NCI-H82 (cell line): ENCODE results near the gene PPP1R12C.
A peak's percentile ranks its signal among the peaks of the same experiment; 100 is the strongest.

Experiments used
- DNase-seq: peaks from one replicate; lab custom pipeline; 2025; lab: John Stamatoyannopoulos, UW

The PPP1R12C gene

DNA sequence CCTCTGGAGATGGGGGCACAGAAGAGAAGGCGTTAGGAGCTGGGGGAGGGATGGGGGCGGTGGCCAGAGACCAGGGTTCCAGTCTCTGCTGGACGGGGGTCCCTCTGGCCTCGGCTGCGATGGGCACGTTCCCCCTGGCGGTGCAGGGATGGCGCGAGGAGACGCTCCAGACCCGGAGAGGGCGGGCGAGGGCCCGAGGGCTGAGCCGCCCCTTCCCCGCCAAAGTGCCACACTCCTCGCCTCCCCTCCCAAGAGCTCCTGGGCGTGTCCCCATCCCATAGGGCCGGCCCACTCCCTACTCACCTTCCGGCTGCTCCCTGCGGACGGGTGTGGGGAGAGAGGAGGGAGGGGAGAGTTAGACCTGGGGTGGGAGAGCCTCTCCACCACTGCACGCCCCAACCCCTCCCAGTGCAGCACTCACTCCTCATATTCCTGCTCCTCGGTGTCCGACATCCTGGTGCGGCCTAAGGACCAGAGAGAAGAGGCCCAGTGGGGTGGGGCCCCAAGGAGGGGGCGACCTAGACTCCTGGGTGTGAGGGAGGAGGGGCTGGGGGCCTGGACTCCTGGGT lies 29.4 kb upstream of the PPP1R12C start:
- peak; percentile 93 for DNase-seq

DNA sequence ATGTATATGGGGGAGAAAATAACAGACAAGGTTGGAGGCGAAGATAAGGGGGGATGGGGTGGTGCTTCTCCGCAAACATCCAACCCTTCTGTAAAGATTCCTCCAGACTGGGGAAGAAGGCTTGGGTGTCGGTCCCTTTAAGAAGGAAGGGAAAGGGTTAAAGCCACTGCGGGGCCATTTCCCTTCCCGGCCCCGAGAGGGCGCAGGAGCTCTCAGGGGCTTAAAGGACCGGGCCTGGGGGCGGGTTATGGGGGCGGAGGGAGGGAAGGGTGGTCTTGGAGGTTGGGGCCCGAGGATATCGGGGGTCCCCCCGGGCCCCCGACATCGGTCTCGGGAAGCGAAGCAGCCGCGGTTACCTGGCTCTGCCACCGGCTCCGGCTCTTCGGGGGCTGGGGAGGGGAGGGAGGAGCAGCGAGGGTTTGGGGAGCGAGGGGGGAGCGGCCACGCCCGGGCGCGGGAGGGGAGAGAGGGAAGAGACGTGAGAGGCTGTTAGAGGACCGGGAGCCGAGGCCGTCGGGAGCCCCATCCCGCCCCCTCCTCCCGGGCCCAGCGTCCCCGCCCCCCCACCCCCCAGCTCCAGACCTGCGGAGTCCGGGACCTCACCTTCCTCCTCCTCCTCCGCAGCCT lies 28.8 kb upstream of the PPP1R12C start:
- DNase-seq = peak; percentile 88

DNA sequence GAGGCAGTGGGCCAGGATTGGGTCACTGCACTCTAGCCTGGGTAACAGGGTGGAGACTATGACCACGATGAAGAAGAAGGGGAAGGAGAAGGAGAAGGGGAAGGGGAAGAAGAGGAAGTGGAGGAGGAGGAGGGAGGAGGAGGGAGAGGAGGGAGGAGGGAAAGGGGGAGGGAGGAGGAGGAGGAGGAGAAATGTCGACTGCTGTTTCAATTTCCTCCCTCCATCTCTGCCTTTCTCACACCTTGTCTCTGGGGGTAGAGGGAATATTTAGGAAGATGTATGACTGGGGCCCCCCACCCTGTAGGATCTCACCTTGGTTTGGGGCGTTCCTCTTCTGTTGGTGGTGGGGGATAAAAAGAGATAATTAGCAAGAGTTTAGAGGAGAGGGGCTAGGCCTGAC lies 27.8 kb upstream of the PPP1R12C start:
- no peak for DNase-seq

DNA sequence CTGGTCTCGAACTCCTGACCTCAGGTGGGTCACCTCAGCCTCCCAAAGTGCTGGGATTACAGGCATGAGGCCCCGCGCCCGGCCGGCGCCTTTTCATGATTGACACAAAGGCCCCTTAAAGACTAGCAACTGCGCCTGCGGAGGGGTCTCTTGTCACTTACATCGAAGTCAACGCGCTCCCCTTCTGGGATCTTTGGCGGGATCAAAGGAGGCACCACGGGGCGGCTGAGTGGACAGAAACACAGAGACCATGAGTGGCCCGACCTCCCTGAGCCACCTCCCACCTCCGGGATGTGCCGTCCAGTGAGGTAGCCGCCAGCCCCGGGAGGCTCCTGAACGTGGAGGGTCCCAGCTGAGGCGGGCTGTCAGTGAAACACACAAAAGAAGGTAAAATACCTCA lies 24.3 kb upstream of the PPP1R12C start:
- DNase-seq = peak; percentile 32

DNA sequence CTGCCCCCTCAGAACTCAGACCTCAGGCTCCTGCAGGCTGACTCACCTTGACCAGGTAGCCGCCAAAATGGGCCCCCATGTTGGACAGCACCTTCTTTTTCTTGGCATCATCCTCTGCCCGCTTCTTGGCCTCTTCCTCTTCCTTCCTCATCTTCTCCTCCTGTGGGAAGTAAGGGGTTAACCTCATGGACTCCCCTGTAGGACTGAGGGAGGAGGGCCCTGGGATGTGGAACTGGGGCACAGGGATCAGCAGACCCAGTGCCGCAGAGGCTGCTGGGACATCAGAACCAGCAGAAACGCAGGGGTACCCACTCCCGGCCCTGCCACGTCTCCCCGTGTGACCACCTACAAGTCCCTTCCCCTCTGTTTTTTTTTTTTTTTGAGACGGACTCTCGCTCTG lies 20.5 kb upstream of the PPP1R12C start:
- DNase-seq = no peak

DNA sequence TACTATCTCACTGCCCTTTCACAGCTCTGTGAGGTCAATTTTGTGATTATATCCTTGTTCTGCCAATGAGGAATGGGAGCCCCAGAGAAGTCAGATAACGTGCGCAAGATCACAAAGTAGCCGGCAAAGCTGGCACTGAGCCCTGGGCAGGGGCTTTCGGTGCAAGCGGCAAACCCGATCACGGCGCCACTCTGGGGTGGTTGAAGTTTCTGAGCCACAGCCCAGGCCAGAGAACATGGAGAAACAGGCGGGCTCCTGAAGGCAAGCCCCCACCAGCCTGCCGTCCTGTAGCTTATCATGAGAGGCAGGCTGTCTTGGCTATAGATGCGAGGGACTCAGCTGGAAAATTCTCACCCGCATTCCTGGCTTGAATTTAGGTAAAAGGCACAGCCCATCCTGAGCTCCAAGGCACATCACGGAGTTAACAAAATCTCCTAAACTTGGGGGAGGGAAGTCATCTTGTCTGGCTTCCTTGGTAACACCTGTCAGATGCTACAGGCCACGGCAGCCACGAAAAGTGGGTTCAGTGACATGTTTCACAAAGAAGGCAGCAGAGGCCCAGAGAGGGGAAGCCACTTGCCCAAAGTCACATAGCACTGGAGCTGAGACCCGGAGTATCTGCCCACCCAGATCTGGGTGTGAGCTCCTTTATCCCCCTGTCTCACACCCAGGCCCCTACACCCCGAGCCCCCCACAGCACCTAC lies 19.1 kb upstream of the PPP1R12C start:
- DNase-seq = no peak

DNA sequence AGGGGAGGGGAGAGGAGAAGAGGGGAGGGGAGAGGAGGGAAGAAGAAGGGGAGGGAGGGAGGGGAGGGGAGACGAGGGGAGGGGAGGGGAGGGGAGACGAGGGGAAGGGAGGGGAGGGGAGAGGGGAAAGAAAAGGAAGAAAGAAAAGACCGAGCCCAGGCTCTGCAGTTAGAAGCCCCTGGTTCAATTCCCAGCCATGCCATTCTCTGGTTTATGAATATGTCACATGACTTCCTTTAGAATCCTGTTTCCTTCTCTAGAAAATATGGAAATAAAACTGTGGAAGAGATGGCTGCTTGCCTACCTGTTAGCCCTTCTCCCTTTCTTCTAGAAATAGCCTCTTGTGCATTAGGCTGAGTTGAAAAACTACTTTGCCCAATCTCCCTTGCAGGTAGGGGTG lies 17.3 kb upstream of the PPP1R12C start:
- DNase-seq = no peak

DNA sequence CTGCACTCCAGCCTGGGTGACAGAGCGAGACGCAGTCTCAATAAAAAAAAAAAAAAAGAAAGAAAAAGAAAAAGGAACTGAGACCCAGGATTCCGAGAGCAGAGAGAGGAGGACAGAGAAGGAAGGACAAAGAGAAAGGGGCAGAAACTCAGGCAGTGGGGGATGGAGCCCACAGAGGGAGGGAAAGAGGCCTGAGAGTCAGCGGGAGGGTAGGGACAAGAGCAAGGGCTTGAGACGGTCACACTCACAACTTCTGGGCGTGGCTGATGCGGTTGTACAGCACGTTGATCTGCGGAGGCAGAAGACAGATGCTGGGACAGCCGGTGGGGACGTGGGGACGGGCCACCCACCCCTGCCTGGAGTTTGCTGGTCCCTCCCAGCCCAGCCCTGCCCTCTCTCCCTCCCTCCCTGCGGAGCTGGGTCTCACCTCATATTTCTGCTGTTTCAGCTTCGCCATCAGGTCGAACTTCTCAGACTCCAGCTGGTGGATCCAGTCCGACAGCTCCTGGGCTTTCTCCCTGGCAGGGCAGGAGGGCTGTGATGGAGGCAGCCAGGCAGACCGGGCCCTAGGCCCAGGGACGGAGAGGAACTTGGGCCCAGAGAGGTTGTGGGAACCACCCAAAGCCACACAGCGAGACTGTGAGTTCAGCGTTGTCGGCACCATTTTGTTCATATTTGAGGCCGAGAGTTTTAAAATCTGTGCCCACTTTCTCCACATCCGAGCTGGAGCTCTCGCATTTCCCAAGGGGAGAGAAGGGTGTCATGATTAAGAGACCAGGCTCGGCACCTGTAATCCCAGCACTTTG lies 16.4 kb upstream of the PPP1R12C start:
- peak; percentile 77 for DNase-seq

DNA sequence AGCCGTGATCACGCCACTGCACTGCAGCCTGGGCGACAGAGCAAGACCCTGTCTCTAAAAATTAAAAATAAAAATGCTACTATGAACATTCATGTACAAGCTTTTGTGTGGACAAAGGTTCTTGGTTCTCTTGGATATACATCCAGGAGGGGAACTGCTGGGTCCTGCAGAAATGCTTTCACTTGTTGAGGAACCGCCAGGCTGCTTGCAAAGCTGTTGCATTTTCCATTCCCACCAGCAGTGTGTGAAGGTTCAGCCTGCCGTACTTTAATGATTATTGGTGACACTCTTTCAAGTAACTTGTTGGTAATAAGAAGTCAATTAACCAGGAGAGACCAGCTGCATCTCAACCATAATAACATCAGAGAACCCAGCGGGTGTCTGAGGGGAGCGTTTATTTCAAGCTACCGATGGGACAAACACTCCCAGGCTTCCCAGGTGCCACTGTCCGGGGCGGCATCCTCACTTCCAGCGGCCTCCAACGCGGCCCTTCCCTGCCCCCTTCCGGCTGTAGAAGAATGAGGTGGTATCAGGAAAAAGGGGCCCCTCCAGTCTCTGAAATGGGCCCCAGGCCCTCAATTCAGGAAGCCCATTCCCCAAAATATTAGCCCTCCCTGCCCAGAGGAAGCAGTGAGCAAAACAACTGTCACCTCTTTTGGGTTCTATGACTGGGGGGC lies 15.2 kb upstream of the PPP1R12C start:
- DNase-seq = no peak

DNA sequence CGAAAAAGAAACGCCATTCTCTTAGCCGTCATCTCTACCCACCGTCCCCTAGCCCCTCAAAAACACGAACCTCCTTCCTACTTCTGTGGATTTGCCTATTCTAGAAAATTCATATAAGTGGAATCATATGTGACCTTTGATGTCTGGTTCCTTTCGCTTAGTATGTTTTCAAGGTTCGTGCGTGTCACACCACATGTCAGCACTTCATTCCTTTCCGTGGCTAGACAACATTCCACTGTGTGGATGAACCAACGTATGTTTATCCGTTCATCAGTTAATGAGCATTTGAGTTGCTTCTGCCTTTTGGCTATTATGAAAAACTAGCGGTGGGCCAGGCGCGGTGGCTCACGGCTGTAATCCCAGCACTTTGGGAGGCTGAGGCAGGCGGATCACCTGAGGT lies 14.0 kb upstream of the PPP1R12C start:
- DNase-seq = no peak

DNA sequence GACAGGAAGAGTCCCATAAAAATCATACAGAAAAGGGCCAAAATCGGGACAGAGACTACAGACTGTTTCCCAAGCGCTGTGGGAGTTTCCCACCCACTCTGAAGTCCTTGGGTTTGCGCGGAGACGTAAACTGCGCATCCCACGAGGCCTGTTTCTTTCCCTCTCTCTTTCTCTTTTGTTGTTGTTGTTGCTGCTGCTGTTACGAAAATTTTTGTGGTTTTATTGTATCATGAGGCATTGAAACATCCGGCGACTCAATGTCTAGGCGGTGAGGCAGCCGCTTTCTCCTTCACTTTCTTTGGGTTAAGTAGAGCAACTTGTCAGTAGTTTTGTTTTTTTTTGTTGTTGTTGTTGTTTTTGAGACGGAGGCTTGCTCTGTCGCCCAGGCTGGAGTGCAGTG lies 1.6 kb upstream of the PPP1R12C start:
- no peak for DNase-seq

DNA sequence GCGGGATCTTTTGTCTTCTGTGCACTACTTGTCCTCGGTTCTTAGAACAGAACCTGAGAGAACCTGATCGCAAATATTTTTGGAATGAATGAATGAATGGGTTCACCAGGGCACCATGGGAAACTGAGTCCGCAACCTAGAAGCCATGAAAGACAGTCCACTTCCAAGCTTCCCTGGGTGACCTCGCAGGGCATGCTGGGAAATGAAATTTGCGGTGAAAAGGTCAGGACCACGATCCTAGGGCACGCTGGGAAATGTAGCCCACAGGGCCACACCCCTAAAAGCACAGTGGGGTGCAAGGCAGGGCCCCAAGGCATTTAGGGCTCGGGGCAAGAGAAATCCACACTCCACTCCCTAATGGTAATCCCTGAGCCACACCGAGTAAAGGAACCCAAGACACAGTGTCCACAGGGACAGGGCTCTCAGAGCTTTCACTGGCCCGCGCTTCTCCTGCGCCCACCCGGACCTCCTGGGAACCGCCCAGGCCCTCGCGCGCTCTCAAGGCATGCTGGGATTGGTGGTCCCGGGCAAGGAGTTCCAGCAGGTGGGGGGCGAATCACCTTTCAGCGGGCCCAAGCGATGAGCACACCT lies 1.1 kb upstream of the PPP1R12C start:
- no peak for DNase-seq

DNA sequence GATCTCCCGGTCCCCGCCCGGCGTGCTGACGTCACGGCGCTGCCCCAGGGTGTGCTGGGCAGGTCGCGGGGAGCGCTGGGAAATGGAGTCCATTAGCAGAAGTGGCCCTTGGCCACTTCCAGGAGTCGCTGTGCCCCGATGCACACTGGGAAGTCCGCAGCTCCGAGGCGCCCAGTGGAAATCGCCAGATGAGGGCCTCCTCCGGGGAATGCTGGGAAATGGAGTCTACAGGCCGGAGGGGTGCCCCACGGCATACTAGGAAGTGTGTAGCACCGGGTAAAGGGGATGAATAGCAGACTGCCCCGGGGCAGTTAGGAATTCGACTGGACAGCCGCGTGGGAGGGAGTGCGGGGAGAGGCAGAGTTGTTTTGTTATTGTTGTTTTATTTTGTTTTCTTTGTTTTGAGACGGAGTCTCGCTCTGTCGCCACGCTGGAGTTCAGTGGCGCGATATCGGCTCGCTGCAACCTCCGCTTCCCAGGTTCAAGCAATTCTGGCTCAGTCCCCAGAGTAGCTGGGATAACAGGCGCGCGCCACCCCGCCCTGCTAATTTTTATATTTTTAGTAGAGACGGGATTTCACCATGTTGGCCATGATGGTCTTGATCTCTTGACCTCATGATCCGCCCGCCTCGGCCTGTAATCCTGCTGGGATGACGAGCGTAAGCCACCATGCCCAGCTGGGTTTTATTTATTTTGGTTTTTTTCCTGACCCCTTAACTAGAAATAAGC lies 390 bp upstream of the PPP1R12C start:
- DNase-seq = peak; percentile 99

DNA sequence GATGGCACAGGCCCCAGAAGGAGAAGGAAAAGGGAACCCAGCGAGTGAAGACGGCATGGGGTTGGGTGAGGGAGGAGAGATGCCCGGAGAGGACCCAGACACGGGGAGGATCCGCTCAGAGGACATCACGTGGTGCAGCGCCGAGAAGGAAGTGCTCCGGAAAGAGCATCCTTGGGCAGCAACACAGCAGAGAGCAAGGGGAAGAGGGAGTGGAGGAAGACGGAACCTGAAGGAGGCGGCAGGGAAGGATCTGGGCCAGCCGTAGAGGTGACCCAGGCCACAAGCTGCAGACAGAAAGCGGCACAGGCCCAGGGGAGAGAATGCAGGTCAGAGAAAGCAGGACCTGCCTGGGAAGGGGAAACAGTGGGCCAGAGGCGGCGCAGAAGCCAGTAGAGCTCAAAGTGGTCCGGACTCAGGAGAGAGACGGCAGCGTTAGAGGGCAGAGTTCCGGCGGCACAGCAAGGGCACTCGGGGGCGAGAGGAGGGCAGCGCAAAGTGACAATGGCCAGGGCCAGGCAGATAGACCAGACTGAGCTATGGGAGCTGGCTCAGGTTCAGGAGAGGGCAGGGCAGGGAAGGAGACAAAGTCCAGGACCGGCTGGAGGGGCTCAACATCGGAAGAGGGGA lies 1.1 kb downstream of the PPP1R12C start:
- DNase-seq = peak; percentile 54

DNA sequence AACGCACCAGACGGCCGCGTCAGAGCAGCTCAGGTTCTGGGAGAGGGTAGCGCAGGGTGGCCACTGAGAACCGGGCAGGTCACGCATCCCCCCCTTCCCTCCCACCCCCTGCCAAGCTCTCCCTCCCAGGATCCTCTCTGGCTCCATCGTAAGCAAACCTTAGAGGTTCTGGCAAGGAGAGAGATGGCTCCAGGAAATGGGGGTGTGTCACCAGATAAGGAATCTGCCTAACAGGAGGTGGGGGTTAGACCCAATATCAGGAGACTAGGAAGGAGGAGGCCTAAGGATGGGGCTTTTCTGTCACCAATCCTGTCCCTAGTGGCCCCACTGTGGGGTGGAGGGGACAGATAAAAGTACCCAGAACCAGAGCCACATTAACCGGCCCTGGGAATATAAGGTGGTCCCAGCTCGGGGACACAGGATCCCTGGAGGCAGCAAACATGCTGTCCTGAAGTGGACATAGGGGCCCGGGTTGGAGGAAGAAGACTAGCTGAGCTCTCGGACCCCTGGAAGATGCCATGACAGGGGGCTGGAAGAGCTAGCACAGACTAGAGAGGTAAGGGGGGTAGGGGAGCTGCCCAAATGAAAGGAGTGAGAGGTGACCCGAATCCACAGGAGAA lies 1.9 kb downstream of the PPP1R12C start:
- no peak for DNase-seq

DNA sequence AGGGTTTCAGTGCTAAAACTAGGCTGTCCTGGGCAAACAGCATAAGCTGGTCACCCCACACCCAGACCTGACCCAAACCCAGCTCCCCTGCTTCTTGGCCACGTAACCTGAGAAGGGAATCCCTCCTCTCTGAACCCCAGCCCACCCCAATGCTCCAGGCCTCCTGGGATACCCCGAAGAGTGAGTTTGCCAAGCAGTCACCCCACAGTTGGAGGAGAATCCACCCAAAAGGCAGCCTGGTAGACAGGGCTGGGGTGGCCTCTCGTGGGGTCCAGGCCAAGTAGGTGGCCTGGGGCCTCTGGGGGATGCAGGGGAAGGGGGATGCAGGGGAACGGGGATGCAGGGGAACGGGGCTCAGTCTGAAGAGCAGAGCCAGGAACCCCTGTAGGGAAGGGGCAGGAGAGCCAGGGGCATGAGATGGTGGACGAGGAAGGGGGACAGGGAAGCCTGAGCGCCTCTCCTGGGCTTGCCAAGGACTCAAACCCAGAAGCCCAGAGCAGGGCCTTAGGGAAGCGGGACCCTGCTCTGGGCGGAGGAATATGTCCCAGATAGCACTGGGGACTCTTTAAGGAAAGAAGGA lies 2.8 kb downstream of the PPP1R12C start:
- no peak for DNase-seq

DNA sequence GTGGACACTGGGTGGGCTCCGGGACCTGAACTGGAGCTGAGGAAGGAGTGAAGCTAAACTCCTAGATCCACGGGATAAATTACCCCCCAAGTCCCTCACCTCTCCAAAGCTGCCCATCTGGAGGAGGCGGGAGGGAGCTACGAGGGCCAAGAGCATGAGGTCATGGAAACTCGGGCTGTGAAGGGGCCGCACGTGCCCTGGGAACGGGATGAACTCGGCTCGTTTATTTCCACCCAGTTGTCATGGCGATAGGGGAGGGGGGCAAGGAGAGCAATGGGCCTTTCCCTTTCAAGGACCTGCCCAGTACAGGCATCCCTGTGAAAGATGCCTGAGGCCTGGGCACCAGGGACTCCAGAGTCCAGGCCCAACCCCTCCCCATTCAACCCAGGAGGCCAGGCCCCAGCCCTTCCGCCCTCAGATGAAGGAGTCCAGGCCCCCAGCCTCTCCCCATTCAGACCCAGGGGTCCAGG lies 3.8 kb downstream of the PPP1R12C start:
- peak; percentile 50 for DNase-seq

DNA sequence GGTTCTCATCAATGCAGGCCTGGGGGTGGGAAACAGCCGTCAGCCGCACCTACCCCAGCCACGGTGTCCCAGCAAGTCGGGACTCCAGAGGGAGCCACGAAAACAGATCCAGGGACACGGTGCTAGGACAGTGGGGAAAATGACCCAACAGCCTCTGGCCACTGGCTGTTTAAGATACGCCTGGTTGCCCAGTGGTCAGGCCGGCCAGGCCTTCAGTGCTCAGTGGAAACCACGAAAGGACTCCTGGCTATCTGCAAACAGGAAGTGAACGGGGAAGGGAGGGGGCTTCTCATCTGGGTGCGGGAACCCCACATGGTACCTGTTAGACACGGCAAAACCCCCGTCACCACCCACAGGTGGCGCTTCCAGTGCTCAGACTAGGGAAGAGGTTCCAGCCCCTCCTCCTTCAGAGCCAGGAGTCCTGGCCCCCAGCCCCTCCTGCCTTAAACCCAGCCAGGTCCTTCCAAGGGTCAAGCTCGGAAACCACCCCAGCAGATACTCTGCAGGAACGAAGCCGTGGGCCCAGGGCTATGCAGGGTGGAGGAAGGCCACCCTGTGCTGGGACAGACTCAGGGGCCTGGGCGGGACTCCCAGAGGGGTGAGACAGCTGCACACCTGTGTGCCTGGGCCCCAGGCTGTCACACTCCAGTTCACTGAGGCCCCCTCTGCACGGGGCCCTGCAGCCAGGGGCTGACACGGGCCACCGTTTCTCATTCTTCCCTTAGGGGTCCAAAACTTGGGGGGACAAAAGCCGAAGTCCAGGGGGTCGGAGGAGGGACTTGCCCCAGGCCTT lies 4.5 kb downstream of the PPP1R12C start:
- no peak for DNase-seq

DNA sequence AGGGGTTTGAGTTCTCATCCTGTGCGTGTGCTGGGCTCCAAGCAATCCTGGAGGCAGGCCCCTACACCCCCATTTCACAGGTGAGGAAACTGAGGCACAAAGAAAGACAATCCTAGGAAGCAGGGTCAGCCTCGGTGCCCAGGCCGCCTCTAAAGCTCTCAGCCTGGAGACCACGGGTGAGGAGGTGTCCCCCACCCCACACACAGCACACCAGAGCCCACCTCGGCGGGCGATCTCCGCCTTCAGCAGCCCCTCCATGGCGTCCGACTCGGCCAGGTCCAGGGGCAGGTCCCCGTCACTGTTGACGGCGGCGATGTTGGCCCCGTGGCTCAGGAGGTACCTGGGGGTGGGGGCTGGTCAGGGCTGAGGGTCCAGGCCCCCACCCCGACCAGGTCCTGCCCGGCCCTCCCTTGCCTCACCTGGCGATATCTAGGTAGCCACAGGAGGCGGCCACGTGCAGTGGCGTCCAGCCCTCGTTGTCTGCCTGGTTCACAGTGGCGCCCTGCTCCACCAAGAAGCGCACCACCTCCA lies 5.1 kb downstream of the PPP1R12C start:
- no peak for DNase-seq
